ENCODE data around the gene SMG1. TPM values are rescaled to one million over a fixed set of nuclear protein-coding genes. Genes with fewer than 3 reads are reported as not detected.

Gene SMG1
- total RNA-seq, 2 experiments from 2014 or later, result 120 to 127 TPM

DNA sequence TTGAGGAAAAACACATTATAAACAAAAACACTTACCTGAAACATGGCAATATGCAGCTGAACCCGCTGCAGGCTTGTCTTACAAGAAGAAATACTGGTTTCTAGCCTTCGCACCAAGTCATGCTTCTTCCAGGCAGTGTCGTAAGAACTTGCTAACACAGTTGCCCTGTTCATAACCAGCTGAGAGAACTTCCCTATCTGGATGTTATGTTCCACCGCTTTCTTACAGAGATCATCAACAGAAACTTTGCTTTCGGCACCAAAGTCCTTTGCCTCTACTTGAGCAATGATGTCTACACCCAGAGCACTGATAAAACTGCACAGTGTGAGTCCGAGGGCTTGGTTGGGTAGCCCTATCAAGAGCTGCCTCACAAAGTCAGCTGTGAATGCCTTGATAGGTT lies 97.0 kb downstream of the SMG1 start:
- no peak for DNase-seq
- POLR2A ChIA-PET, result interaction anchor here (0.8 to 1.5 kb wide), 2 partner anchors 8 to 27 kb away, joined by 3 to 4 read pairs; no protein-coding TSS in a partner anchor
- Mint-ChIP-seq H3K4me1 (ENCODE audit: low read depth) (no peaks in the 10 kb centered on the region), H3K27me3 (no peaks in the 10 kb centered on the region), H3K36me3 (ENCODE audit: low read depth) (peaks cover 59% of the 10 kb centered on the region), H3K27ac (no peak overlapping the region), H3K4me3 (no peak overlapping the region), H3K9me3 (no peaks in the 10 kb centered on the region)
- no peak overlapping the region for H3K27ac ChIP-seq (ENCODE audit: low read depth in 1 of 2, low read length in 2 of 2)
- H3K36me3 ChIP-seq (ENCODE audit: insufficient read depth, low read length), result peaks cover 57% of the 10 kb centered on the region
- no peak for ATAC-seq (ENCODE audit: poor library complexity)
- H3K9me3 ChIP-seq (ENCODE audit: control insufficient read depth in 1 of 2, insufficient read depth in 1 of 2, low read length in 2 of 2), result no peaks in the 10 kb centered on the region
- intact Hi-C loops (cut with DNase I, micrococcal nuclease), result no loop called here
- H3K4me3 ChIP-seq (ENCODE audit: low read length), result no peak overlapping the region
- no peaks in the 10 kb centered on the region for H3K27me3 ChIP-seq (ENCODE audit: control insufficient read depth in 1 of 2, insufficient read depth in 2 of 2, low read length in 2 of 2)
- no peaks in the 10 kb centered on the region for H3K4me1 ChIP-seq (ENCODE audit: insufficient read depth, low read length)
- TF ChIP-seq, protein P1, sequence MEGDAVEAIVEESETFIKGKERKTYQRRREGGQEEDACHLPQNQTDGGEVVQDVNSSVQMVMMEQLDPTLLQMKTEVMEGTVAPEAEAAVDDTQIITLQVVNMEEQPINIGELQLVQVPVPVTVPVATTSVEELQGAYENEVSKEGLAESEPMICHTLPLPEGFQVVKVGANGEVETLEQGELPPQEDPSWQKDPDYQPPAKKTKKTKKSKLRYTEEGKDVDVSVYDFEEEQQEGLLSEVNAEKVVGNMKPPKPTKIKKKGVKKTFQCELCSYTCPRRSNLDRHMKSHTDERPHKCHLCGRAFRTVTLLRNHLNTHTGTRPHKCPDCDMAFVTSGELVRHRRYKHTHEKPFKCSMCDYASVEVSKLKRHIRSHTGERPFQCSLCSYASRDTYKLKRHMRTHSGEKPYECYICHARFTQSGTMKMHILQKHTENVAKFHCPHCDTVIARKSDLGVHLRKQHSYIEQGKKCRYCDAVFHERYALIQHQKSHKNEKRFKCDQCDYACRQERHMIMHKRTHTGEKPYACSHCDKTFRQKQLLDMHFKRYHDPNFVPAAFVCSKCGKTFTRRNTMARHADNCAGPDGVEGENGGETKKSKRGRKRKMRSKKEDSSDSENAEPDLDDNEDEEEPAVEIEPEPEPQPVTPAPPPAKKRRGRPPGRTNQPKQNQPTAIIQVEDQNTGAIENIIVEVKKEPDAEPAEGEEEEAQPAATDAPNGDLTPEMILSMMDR (IDR thresholded peaks at IDR 0.05), result no peak
- CTCF ChIA-PET, result no interaction called here

- Mint-ChIP-seq H3K36me3 (ENCODE audit: low read depth) (peaks cover 48% of the 10 kb centered on the region), H3K27me3 (no peaks in the 10 kb centered on the region), H3K9me3 (no peaks in the 10 kb centered on the region), H3K4me3 (no peak overlapping the region), H3K27ac (no peak overlapping the region), H3K4me1 (ENCODE audit: low read depth) (no peaks in the 10 kb centered on the region)
- ATAC-seq (ENCODE audit: poor library complexity) (no peak), DNase-seq (no peak)
- intact Hi-C loops (cut with DNase I, micrococcal nuclease), result no loop called here
- H3K27me3 ChIP-seq (ENCODE audit: control insufficient read depth in 1 of 2, insufficient read depth in 2 of 2, low read length in 2 of 2), result no peaks in the 10 kb centered on the region
- peaks cover 45% of the 10 kb centered on the region for H3K36me3 ChIP-seq (ENCODE audit: insufficient read depth, low read length)
- no peaks in the 10 kb centered on the region for H3K4me1 ChIP-seq (ENCODE audit: insufficient read depth, low read length)
- ChIA-PET POLR2A (interaction anchor here (0.8 kb wide), 1 partner anchor 26 kb away, joined by 4 read pairs; no protein-coding TSS in a partner anchor), CTCF (interaction anchor here (1.2 kb wide), 1 partner anchor 26 kb away, joined by 3 read pairs; the partner anchor contains the start of gene ARL6IP1)
- no peaks in the 10 kb centered on the region for H3K9me3 ChIP-seq (ENCODE audit: control insufficient read depth in 1 of 2, insufficient read depth in 1 of 2, low read length in 2 of 2)
- H3K27ac ChIP-seq (ENCODE audit: low read depth in 1 of 2, low read length in 2 of 2), result no peak overlapping the region
- H3K4me3 ChIP-seq (ENCODE audit: low read length), result no peak overlapping the region
- TF ChIP-seq, protein P1 (IDR thresholded peaks at IDR 0.05), result no peak
Measured at GRCh38 chr16:18827890-18828289, 98.3 kb downstream of the SMG1 start.

DNA sequence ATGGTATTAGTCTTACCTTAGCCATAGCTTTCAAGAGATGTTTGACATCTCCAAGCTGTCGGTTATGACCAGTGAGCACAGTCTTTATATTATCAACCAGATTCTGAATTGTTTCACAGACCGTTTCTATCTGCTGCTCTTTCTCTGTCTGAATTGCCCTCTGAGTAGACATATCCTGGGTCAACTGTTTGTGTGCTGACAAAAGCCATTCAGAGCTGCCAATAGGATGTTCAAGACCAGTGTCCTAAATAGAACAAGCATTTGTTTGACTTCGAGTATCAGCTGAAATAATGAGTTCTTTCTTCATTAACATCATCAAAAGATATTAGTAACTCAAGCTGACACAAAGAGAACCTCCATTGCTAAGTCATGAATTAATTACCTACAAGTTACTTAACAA lies 109.9 kb downstream of the SMG1 start:
- H3K27ac ChIP-seq (ENCODE audit: low read depth in 1 of 2, low read length in 2 of 2), result no peak overlapping the region
- H3K4me3 Mint-ChIP-seq, result no peak overlapping the region
- ChIA-PET POLR2A (interaction anchor here (1.3 kb wide), 1 partner anchor 14 kb away, joined by 4 read pairs; no protein-coding TSS in a partner anchor), CTCF (interaction anchor here (1.2 to 1.5 kb wide), 2 partner anchors 11 to 15 kb away, joined by 4 to 5 read pairs; partner anchors contain the start of gene ARL6IP1)
- DNase-seq (no peak), ATAC-seq (ENCODE audit: poor library complexity) (no peak)
- no peak overlapping the region for H3K27ac Mint-ChIP-seq
- H3K27me3 ChIP-seq (ENCODE audit: control insufficient read depth in 1 of 2, insufficient read depth in 2 of 2, low read length in 2 of 2), result no peaks in the 10 kb centered on the region
- H3K9me3 Mint-ChIP-seq, result no peaks in the 10 kb centered on the region
- TF ChIP-seq, protein P1 (IDR thresholded peaks at IDR 0.05), result no peak
- no peaks in the 10 kb centered on the region for H3K27me3 Mint-ChIP-seq
- peaks cover 9% of the 10 kb centered on the region for H3K4me1 ChIP-seq (ENCODE audit: insufficient read depth, low read length)
- intact Hi-C loops (cut with DNase I, micrococcal nuclease), result no loop called here
- H3K4me1 Mint-ChIP-seq (ENCODE audit: low read depth), result peaks cover 14% of the 10 kb centered on the region
- no peak overlapping the region for H3K4me3 ChIP-seq (ENCODE audit: low read length)
- peaks cover 65% of the 10 kb centered on the region for H3K36me3 ChIP-seq (ENCODE audit: insufficient read depth, low read length)
- H3K9me3 ChIP-seq (ENCODE audit: control insufficient read depth in 1 of 2, insufficient read depth in 1 of 2, low read length in 2 of 2), result no peaks in the 10 kb centered on the region
- peaks cover 82% of the 10 kb centered on the region for H3K36me3 Mint-ChIP-seq (ENCODE audit: low read depth)
